Heart left ventricle (tissue), 16 donors: ENCODE results near the gene OCRL. TPM values are rescaled to one million over a fixed set of nuclear protein-coding genes. Genes with fewer than 3 reads are reported as not detected.

ENCODE experiments used
- ATAC-seq, 4 donors: fragments of 200-7000 bp; cut with Tn5 transposase; one replicate each; pipeline ENCODE4 v1.9.1; 2020 to 2022; ENCODE audit warnings: moderate library complexity in 4 of 4, mild to moderate bottlenecking in 3 of 4, moderate number of reproducible peaks in 1 of 4
- DNase-seq, 5 donors: peaks; one replicate each; pipeline ENCODE4 v3.0.0-alpha.2; 2020
- H3K27ac ChIP-seq, 12 donors: fragments of 200-600 bp; sonication (generic) in 4 of 12; one replicate each; pipeline versions ENCODE4 v1.5.0 to v1.8.0; 2016 to 2022; ENCODE audit warnings: mild to moderate bottlenecking in 2 of 12
- H3K27me3 ChIP-seq, 9 donors: fragments of 200-600 bp; sonication (generic) in 2 of 9; one replicate each; pipeline versions ENCODE4 v1.5.1 to v1.8.0; 2016 to 2022; ENCODE audit warnings: mild to moderate bottlenecking in 3 of 9
- H3K36me3 ChIP-seq, 9 donors: fragments of 200-600 bp; sonication (generic) in 2 of 9; one replicate each; pipeline versions ENCODE4 v1.5.0 to v1.8.0; 2018 to 2022; ENCODE audit warnings: mild to moderate bottlenecking in 2 of 9
- H3K4me1 ChIP-seq, 12 donors: fragments of 200-600 bp; sonication (generic) in 4 of 12; one replicate each; pipeline versions ENCODE4 v1.5.0 to v1.8.0; 2016 to 2022; ENCODE audit warnings: mild to moderate bottlenecking in 3 of 12
- H3K4me3 ChIP-seq, 12 donors: fragments of 200-600 bp; sonication (generic) in 4 of 12; one replicate each; pipeline versions ENCODE4 v1.5.0 to v1.8.0; 2017 to 2022; ENCODE audit warnings: mild to moderate bottlenecking in 9 of 12, moderate library complexity in 4 of 12
- H3K9me3 ChIP-seq, 12 donors: fragments of 200-600 bp; sonication (generic) in 4 of 12; one replicate each; pipeline versions ENCODE4 v1.5.0 to v1.8.0; 2016 to 2022; ENCODE audit warnings: mild to moderate bottlenecking in 1 of 12
- POLR2A ChIP-seq, 2 donors: fragments of 450-650 bp; IDR thresholded peaks; one replicate each; pipeline ENCODE4 v1.6.1; 2017; ENCODE audit warnings: antibody characterized with exemption in 2 of 2, mild to moderate bottlenecking in 2 of 2, moderate library complexity in 2 of 2
- WGBS, 4 donors: extraction: QIAGEN DNeasy Blood & Tissue Kit in 2 of 4; methylation state at CpG; one replicate each; pipeline versions ENCODE4 v1.1.5 to v1.1.7; 2013 to 2018; 5-methylcytosine and 5-hydroxymethylcytosine counted together
- intact Hi-C, 10 donors: fragments of 100-400 bp; cut with DNase I; formaldehyde crosslinking; loops; one replicate each; pipeline versions ENCODE4 v1.11.1 to v1.14.2; 2022
- polyA plus RNA-seq, 2 donors: library from polyadenylated mRNA; stranded (reverse); fragments of 200-250 nt; gene quantifications; one replicate each; pipeline ENCODE4 v1.2.3, GENCODE V29; 2013
- total RNA-seq, 9 donors: library from RNA; depleted of rRNA in 2 of 9; stranded (reverse); fragments of >200 nt in 2 of 9; fragmentation: NEBNext Ultra II Directional in 3 of 9; extraction: Animal tissue kit (Norgen Biotek cat#: 25700) in 3 of 9; gene quantifications; one replicate each; pipeline versions ENCODE4 v1.1.0 to v1.2.4, GENCODE V29; 2016 to 2023
- TF ChIP-seq, protein P1 (sequence below), 12 donors: fragments of 200-600 bp; sonication (generic) in 4 of 12; IDR thresholded peaks; one replicate each; pipeline versions ENCODE4 v1.5.0 to v1.8.0; 2018 to 2022; ENCODE audit warnings: antibody characterized with exemption in 12 of 12, mild to moderate bottlenecking in 5 of 12
- donor health status: ischemic (EF 13 %, LVEDD 7.1; RV severe dilation, severe dysfunction).
- donor health status: healthy with polysubstance abuse.
- donor health status: DM: no; HTN: yes; CAD: no.
- donor health status: DM: no; HTN: no; CAD: no.
- donor health status: ischemic (EF 25% LVEDD 6.9; RV normal size, moderate dysfunction).
- donor health status: ischemic (EF 25% LVEDD 5.7; RV mildly dilated, moderate dysfunction).
- donor health status: healthy.
- donor health status: DM: yes; HTN: yes; CAD: no.
- donor health status: ischemic (EF 35%, LVEDD 5.7; RV mildly dilated, moderate dysfunction).
- donor health status: nonischemic (EF 11% LVEDD 7.7; RV severe dilation, severe dysfunction).
- donor health status: DM: yes; HTN: yes; CAD: no.
- donor health status: PGD.
- donor health status: ischemic (EF 29% LVEDD 5.4; RV normal size, mild dysfunction).
- donor health status: nonischemic (EF 23%, LVEDD 6.1; RV moderate dilation, normal function).

Gene OCRL
- total and polyA plus RNA-seq, 11 donors = 6.4 to 13.7 (median 10.2) TPM

DNA sequence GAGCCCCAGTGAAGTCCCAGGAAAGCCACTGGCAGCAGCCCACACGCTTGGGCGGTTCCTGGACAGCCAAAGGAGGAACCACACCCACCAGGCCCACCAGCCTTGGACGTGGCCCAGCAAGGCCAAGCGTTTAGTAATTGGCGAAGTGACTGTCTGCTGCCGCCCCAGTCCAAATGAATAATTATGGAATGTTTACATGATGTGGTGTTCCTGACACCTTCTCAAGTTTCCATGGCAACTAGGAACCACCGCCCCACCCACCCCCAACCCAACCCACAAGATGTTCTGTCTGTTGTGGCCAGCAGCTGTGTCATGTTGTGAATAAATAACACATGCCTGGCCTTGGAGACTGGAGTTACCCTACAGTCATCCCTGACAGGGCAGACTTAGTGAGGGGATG lies 92.4 kb downstream of the OCRL start:
- no peaks in the 10 kb centered on the region for H3K9me3 ChIP-seq
- H3K4me1 ChIP-seq = peaks cover 0 to 12% (median 1%) of the 10 kb centered on the region in 12 donors
- no peak for ATAC-seq
- H3K27me3 ChIP-seq = no peaks in the 10 kb centered on the region
- no peaks in the 10 kb centered on the region for H3K36me3 ChIP-seq
- DNase-seq = no peak
- no peak overlapping the region for H3K4me3 ChIP-seq
- 63 to 78% (median 67%) methylated on average over 4 to 7 of the region's 7 CpGs for WGBS, 4 donors
- no peak for TF ChIP-seq POLR2A (IDR thresholded peaks at IDR 0.05)
- TF ChIP-seq, protein P1, sequence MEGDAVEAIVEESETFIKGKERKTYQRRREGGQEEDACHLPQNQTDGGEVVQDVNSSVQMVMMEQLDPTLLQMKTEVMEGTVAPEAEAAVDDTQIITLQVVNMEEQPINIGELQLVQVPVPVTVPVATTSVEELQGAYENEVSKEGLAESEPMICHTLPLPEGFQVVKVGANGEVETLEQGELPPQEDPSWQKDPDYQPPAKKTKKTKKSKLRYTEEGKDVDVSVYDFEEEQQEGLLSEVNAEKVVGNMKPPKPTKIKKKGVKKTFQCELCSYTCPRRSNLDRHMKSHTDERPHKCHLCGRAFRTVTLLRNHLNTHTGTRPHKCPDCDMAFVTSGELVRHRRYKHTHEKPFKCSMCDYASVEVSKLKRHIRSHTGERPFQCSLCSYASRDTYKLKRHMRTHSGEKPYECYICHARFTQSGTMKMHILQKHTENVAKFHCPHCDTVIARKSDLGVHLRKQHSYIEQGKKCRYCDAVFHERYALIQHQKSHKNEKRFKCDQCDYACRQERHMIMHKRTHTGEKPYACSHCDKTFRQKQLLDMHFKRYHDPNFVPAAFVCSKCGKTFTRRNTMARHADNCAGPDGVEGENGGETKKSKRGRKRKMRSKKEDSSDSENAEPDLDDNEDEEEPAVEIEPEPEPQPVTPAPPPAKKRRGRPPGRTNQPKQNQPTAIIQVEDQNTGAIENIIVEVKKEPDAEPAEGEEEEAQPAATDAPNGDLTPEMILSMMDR (IDR thresholded peaks at IDR 0.05) = no peak
- no peak overlapping the region for H3K27ac ChIP-seq
- intact Hi-C loops = loop anchor here in 2 of 10 donors (10.0 kb wide), 1 partner anchor 192 kb away; no protein-coding TSS in a partner anchor

DNA sequence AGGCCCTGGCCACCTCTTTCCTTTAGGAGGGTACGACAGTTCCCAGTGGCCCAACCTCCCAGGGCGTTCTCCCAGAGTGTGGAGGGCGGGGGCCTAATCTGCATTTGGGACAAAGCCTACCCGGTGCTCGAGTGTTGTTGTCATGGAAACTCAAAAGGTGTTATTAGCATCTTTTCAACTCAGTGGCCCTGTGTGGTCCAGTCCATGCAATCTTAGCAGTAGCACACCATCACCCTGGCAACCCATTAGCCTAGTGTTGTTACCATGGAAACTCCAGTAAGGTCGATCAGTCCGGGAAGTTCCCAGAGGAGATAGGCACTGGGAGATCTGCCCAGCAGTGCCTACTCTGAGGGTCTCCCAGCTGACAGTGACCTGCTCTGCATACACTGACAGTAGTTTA lies 94.5 kb downstream of the OCRL start:
- Histone ChIP-seq H3K27ac (no peak overlapping the region), H3K36me3 (no peaks in the 10 kb centered on the region), H3K9me3 (no peaks in the 10 kb centered on the region), H3K4me3 (no peak overlapping the region), H3K27me3 (peaks cover 0 to 4% (median 0%) of the 10 kb centered on the region in 9 donors), H3K4me1 (peaks cover 0 to 9% (median 1%) of the 10 kb centered on the region in 12 donors)
- TF ChIP-seq, protein P1 (IDR thresholded peaks at IDR 0.05) = no peak
- TF ChIP-seq POLR2A (IDR thresholded peaks at IDR 0.05) = no peak
- DNase-seq (no peak), ATAC-seq (no peak)
- intact Hi-C loops = loop anchor here in 2 of 10 donors (10.0 kb wide), 1 partner anchor 190 kb away; no protein-coding TSS in a partner anchor
- WGBS, 4 donors = 75 to 81% (median 79%) methylated on average over 6 to 7 of the region's 7 CpGs

DNA sequence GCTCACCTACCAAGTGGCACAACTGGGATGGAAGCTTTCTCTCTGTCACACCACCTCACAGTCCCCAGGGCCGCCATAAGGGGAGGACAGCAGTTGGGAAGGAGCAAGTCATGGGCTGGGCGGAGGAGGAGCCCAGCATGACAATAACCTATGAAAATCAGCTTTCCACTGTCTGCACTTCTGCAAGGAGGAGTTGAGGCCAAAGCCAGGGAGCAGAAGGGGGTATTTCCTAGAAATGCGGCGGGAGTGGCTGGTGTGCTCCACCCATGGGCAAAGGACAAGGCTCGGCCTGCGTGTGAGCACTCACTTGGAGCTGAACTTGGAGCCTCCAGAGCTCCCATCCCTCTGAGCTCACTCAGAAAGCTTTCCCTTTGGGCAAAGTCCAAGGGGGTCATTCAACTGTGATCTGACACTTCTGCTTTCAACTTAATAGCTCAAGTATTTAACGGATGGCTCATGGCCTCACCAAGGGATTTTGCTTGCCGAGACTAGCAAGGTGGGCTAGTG lies 96.2 kb downstream of the OCRL start:
- ATAC-seq = no peak
- intact Hi-C loops = loop anchor here in 8 of 10 donors (2.0 to 10.0 kb wide), 4 partner anchors 29 to 189 kb away; no protein-coding TSS in a partner anchor
- Histone ChIP-seq H3K4me3 (no peak overlapping the region), H3K9me3 (peaks cover 0 to 4% (median 0%) of the 10 kb centered on the region in 12 donors), H3K27me3 (peaks cover 0 to 4% (median 0%) of the 10 kb centered on the region in 9 donors), H3K4me1 (peaks cover 0 to 7% (median 0%) of the 10 kb centered on the region in 12 donors), H3K36me3 (no peaks in the 10 kb centered on the region), H3K27ac (no peak overlapping the region)
- no peak for DNase-seq
- TF ChIP-seq POLR2A (IDR thresholded peaks at IDR 0.05) = no peak
- TF ChIP-seq, protein P1 (IDR thresholded peaks at IDR 0.05) = no peak
- WGBS, 4 donors = 75 to 91% (median 88%) methylated on average over 8 of the region's 8 CpGs

DNA sequence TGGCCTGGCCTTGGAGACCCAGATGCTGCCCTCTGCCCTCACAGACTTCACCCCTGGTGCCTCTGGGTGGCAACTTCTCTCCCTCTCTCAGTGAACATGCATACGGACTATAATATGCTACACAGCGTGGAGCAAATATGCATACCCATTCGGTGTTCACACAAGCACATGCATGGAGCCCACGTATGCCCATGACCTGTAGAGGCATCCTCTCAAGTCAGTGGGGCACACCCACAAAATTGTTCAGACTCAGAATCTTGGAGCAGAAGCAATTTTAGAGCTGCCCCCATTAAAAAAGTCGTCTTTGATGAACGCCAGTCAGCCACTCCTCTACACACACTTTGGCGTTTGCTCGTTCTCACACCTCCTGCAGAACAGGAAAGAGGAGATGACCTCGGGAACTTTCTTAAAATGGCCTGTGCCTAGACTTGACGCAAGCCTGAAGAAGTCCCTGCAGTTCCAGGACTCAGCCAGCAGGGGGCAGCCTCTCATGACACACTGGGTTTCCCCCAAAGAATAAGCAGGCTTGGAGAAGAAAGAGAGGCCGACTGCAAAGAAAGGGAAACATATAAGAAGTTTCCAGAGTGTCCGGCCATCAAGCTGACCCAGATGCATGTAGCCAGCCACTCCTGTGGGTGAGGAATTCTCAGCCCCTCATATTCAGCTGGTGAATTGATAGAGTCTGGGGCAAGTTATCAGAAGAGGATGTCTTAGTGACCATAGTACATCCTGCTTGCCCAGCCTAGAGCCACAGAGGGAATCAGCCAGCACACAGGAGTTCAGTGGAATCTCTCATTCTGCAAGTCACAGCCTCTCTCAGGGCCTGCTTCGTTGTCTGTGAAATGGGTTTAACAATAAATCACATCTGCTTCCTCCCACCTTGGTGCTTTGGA lies 97.4 kb downstream of the OCRL start:
- WGBS, 4 donors = 25 to 31% (median 26%) methylated on average over 13 of the region's 13 CpGs
- intact Hi-C loops = loop anchor here (1.0 to 10.0 kb wide), 6 partner anchors 31 to 187 kb away; no protein-coding TSS in a partner anchor
- DNase-seq = peak; percentile 50 to 77 (median 61)

More for the DNA sequence above, 97.4 kb downstream of the OCRL start:
- Histone ChIP-seq H3K27ac (no peak overlapping the region), H3K36me3 (no peaks in the 10 kb centered on the region), H3K9me3 (peaks cover 0 to 11% (median 0%) of the 10 kb centered on the region in 12 donors), H3K4me1 (peaks cover 0 to 7% (median 0%) of the 10 kb centered on the region in 12 donors), H3K4me3 (no peak overlapping the region), H3K27me3 (peaks cover 0 to 7% (median 0%) of the 10 kb centered on the region in 9 donors)
- peak; percentile 55 to 79 (median 73) for ATAC-seq
- TF ChIP-seq POLR2A (IDR thresholded peaks at IDR 0.05) = no peak
- TF ChIP-seq, protein P1 (IDR thresholded peaks at IDR 0.05) = peak; percentile 76 to 92 (median 83)
